Activated T-cell treated with anti-CD3 and anti-CD28 coated beads for 4 hours (primary cell): ENCODE measurements around the gene TCF25.
"Not testable (repeated sequence)": the region's sequence is repeated elsewhere in the genome, so short reads cannot be mapped to it uniquely, and the experiment has no call there.

Experiments
- DNase-seq: peaks from one replicate; pipeline ENCODE4 v3.0.0-alpha.2; 2020

Gene TCF25

DNA sequence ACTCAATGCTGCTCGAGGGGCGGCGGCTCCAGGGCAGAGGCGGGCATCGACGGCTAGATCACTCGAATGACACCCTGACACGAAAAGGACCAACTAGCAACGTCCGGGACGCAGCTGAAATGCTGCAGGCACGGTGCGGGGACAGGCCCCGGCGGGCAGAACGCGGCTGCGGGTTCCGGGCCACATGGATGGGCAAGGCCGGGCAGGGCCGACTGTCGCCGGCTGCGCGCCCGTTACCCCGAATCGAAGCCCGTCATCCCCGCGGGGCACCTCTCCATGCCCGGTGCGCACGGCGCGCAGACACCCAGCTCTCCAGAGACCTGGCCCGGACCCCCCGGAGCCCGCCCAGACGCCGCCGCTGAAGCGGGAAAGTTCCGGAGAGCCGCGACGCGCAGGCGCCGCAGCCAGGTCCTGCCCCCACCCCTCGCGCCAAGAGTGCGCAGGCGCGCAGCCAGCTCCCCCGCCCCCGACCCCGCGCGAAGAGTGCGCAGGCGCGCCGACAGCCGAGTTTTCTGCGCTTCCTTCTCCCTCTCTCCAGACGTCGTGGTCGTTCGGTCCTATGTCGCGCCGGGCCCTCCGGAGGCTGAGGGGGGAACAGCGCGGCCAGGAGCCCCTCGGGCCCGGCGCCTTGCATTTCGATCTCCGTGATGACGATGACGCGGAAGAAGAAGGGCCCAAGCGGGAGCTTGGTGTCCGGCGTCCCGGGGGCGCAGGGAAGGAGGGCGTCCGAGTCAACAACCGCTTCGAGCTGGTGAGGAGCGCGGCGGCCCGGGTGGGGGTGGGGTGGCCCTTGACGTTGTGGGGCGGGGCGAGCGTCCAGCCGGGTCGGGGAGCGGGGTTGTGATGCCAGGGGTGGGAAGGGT, at the start of gene TCF25:
Gene TCF25, plus strand, starts transcription at position 484 of the 863 bp plus-strand sequence. Its CDS starts 76 bp downstream, at position 560.
- peak; percentile 78 for DNase-seq

DNA sequence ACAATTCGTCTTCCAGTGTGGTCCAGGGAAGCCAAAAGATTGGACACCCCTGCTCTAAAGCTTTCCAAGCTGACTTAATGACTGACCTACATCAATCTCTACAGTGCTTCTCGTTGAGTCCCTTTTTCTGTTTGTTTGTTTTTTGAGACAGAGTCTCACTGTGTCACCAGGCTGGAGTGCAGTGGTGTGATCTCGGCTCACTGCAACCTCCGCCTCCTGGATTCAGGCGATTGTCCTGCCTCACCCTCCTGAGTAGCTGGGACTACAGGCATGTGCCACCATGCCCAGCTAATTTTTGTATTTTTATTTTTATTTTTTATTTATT, 49.6 kb upstream of the TCF25 start:
- DNase-seq, result not testable (repeated sequence)

- DNase-seq, result no peak
Measured at GRCh38 chr16:89826531-89827382, 46.6 kb upstream of the TCF25 start.

- DNase-seq, result no peak
Measured at GRCh38 chr16:89827383-89828198, 45.8 kb upstream of the TCF25 start.

GRCh38 chr16:89828199-89828869, 45.1 kb upstream of the TCF25 start, which contains the start of gene SPIRE2:
Gene SPIRE2 (plus strand): TSS chr16:89828475. CDS start chr16:89828551, 76 bp downstream.
- DNase-seq, result peak; percentile 33

DNA sequence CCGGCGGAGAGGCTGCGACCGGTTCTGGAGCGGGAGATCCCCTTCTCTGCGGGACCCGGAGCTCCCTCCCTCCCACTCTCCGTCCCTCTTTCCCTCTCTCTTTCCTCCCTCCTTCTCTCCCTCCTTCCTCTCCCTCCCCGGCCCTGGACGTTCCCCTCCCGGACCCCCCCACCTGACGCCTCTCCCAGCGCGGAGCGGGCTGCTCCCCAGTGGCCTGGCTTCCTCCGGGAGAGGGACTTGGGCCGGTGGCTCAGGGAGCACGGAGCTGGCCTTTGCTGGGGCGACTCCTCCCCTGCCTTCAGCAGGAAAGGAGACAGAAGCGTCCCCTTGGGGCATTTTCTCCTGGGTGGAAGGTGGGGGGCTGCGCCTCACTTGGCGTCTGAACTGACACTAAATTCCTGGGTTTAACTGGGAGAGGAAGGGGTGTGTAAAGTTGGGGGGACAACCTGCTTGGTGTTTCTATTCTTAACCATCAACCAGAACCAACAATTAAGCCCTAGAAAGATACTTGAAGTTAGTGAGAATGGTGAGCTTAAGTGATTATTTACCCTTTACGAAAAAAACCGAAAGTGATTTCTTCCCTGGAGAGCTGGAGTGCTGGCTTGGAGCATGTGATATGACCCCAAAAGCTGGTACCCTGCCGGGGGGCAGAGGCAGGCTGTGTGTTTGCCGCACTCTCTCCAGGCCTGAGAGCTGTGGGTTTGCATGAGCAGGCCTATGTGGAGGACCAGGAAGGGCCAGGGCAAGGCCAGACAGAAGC, 44.3 kb upstream of the TCF25 start:
- DNase-seq, result no peak

- DNase-seq, result no peak
Measured at GRCh38 chr16:89829630-89830437, 43.6 kb upstream of the TCF25 start.

- no peak for DNase-seq
Measured at GRCh38 chr16:89831810-89832328, 41.5 kb upstream of the TCF25 start.

- not testable (repeated sequence) for DNase-seq
Measured at GRCh38 chr16:89833664-89834363, 39.6 kb upstream of the TCF25 start.

DNA sequence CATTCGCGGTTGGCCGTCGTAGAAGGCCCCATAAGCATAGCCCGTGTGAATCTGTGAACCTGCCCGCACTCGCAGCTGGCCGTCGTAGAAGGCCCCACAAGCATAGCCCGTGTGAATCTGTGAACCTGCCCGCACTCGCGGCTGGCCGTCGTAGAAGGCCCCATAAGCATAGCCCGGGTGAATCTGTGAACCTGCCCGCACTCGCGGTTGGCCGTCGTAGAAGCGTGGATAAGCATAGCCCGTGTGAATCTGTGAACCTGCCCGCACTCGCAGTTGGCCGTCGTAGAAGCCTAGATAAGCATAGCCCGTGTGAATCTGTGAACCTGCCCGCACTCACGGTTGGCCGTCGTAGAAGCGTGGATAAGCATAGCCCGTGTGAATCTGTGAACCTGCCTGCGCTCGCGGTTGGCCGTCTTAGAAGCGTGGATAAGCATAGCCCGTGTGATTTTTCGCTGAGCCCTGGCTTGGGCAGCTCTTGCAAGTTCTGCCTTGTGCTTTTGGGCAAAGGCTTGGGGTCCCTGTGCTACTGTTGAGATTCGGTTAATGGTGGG, 38.5 kb upstream of the TCF25 start:
- DNase-seq, result not testable (repeated sequence)

GRCh38 chr16:89836484-89836883, 36.9 kb upstream of the TCF25 start:
- not testable (repeated sequence) for DNase-seq

- no peak for DNase-seq
Measured at GRCh38 chr16:89837014-89837546, 36.3 kb upstream of the TCF25 start.

GRCh38 chr16:89841275-89841674, 32.1 kb upstream of the TCF25 start:
- peak; percentile 19 for DNase-seq

DNA sequence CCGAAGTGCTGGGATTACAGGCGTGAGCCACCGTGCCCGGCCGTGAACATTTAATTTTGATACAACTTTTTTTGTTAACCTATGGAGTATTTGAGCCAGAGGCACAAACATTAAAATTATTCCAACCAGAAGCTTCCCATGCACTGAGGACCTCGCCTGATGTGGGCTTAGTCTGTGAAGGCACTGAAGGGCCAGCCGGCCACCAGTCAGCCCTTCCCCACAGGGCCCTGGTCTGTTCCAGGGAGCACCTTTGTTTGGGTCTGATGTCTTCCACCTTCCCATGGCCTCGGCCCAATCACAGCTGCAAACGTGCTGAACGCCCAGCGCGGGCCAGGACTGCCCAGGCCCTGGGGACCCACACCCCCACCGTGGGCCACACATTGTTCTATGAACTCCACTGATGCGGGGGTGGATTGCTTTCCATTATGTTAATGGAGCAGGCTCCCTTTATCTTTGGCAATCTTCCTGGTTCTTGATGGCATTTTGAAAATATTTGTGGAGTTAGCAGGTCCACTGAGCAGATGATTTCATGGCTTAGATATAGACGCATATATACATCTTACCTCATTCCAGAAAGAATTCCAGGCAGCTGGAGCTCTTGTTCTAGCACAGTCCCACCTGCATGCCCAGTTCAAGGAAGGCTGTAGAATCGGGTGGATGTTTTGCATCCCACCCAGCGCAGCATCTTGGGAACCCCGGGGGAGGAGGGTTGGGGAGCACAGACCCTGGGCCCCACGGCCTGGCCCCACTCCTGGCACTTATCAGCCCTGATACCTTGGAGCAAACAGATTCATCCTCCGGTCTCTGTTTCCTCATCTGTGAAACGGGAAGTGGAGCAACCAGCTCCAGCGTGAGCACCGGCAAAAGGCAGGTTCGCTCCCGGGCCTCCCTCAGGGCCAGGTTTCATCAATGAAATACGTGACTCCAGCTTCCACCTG, 30.7 kb upstream of the TCF25 start:
- no peak for DNase-seq

- no peak for DNase-seq
Measured at GRCh38 chr16:89843409-89844350, 29.7 kb upstream of the TCF25 start.

DNA sequence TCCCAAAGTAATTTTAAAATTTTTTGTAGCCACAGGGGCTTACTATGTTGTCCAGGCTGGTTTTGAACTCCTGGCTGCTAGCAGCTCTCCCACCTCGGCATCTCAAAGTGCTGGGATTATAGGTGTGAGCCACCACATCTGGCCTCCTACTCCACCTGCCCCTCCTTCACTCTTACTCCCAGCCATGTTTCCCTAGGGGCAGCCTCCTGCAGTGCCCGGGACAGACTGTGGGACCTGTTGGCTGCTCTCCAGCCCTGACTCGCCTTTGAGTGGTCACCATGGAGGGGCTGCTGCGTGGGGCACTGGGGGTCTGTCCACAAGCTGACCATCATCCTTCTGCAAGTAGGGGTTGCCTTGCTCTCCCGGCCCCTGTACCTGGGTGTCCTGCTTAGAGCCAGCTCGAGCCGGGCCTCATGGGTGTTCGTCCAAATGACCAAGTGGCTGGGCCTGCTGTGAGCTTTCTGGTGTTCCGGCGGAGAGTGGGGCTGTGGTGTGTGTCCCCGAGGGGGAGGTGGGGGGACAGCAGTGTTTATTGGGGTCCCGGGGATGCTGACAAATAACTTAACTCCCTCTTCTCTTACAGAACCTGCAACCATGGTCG, 28.6 kb upstream of the TCF25 start:
- no peak for DNase-seq
